Coronary artery (tissue), 2 donors: ENCODE results near the gene GAPDH.

Experiments used
- DNase-seq: peaks from one replicate; pipeline ENCODE4 v3.0.0-alpha.2; 2017; ENCODE audit warnings: low spot score
- H3K27ac ChIP-seq, 2 donors: fragments of 200-600 bp; sonication (generic); one replicate each; pipeline ENCODE4 v1.5.1; 2016 to 2019
- H3K4me3 ChIP-seq: fragments of 200-600 bp; sonication (generic); 2 replicates; pipeline ENCODE4 v1.5.1; 2016; ENCODE audit warnings: mild to moderate bottlenecking, moderate library complexity
- TF ChIP-seq, protein P1 (sequence below): fragments of 200-600 bp; sonication (generic); IDR thresholded peaks from one replicate; pipeline ENCODE4 v1.5.1; 2019; ENCODE audit warnings: antibody characterized with exemption

The GAPDH gene

DNA sequence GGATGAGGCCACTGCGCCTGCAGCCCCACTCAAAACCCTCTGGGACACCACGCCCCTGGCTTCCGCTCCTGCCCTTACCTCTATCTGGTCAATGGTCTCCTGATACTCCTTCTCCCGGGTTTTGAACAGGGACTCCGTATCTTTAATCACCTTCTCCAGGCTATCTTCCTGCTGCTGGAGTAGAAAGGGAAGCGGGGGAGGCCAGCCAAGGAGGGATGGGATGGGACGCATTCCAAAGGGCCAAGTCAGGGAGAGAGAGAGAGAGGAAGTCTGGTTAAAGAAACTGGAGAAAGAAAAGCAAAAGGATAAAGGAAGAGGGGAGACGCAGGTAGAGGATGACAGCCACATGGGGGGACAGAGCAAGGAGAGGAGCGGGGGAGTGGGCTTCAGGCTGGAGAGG is 13.7 kb downstream of the GAPDH start:
- H3K4me3 ChIP-seq, result no peak overlapping the region
- TF ChIP-seq, protein P1, sequence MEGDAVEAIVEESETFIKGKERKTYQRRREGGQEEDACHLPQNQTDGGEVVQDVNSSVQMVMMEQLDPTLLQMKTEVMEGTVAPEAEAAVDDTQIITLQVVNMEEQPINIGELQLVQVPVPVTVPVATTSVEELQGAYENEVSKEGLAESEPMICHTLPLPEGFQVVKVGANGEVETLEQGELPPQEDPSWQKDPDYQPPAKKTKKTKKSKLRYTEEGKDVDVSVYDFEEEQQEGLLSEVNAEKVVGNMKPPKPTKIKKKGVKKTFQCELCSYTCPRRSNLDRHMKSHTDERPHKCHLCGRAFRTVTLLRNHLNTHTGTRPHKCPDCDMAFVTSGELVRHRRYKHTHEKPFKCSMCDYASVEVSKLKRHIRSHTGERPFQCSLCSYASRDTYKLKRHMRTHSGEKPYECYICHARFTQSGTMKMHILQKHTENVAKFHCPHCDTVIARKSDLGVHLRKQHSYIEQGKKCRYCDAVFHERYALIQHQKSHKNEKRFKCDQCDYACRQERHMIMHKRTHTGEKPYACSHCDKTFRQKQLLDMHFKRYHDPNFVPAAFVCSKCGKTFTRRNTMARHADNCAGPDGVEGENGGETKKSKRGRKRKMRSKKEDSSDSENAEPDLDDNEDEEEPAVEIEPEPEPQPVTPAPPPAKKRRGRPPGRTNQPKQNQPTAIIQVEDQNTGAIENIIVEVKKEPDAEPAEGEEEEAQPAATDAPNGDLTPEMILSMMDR, result no peak
- DNase-seq, result peak; percentile 69
- H3K27ac ChIP-seq, result peak overlapping the region; percentile 43 to 82

DNA sequence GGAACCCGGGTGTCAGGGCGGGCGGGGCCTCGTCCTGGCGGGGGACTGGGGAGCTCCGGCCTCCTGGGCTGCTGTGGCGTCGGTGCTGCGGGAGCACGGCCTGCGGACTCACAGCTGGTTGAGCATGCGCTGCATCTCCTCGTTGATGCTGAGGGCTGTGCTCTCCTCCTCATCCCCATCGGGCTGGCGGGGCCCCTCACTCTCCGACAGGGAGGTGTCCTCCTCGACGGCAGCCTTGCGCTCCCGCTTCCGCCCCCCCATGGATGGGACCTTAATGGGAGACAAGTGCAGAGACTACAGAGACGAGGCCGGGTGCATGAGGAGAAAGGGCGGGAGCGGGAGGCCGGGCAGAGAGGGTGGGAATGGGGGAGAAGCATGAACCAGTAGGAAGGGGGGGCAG is 14.2 kb downstream of the GAPDH start:
- TF ChIP-seq, protein P1, result no peak
- peak; percentile 76 for DNase-seq
- peak overlapping the region; percentile 43 to 82 for H3K27ac ChIP-seq
- H3K4me3 ChIP-seq, result no peak overlapping the region

DNA sequence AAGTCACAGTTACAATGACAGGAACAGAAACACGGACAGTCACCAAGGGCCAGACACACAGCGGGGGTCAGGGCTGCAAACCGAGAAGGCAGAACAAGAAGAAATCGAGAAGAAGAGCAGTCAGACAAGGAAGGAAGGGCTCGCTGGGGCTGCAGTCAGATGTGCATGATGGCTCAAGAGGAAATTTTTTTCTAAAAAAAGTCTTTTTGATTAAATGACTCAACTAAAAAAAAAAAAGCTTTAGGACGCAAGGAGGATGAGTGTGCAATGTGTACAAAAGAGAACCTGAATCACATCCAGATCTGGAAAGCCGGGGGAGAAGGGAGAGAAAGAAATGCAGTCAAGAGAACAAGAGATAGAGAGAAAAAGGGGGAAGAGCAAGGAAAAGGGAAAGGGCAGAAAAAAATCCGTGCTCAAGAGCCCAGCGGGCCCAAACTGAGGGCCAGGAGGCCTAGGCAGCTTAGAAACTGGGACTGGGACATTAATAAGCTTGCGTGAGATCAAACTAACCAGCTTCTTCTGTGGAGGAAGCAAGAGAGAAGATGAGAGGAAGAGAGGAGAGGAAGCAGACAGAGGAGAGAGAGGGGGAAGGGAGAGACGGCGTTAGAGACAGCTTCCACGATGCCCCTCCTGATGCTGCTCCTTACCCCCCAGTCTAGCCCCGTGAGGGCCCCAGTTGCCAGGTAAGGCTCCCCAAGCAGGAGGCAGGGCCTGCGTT is 14.8 kb downstream of the GAPDH start:
- no peak overlapping the region for H3K4me3 ChIP-seq
- no peak for DNase-seq
- peak overlapping the region; percentile 43 to 97 for H3K27ac ChIP-seq

DNA sequence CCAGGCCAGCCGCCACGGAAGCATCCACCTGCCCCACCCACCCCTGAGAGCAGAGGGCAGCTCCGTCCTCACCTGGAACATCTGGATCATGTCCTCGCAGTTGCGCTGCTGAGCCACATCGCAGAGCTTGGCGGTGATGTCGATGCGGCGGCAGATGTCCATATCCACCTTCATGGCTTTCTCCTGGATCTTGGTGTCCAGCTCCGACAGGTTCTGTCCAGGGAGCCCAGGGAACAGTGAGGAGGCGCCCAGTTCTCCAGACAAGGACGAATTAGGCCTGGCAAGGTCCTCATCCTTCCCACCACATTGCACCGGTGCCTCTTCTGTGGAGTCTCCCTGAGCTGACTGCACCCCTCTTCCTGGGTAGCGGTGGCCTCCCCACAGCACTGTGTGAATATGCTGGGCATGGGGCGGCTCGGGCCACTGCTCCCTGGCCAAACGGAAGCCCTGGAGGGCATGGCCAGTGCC is 15.4 kb downstream of the GAPDH start:
- TF ChIP-seq, protein P1, result no peak
- H3K4me3 ChIP-seq, result no peak overlapping the region
- H3K27ac ChIP-seq, result peak overlapping the region; percentile 43 to 97
- peak; percentile 73 for DNase-seq

More for the DNA sequence above, 14.8 kb downstream of the GAPDH start:
- TF ChIP-seq, protein P1, result no peak

DNA sequence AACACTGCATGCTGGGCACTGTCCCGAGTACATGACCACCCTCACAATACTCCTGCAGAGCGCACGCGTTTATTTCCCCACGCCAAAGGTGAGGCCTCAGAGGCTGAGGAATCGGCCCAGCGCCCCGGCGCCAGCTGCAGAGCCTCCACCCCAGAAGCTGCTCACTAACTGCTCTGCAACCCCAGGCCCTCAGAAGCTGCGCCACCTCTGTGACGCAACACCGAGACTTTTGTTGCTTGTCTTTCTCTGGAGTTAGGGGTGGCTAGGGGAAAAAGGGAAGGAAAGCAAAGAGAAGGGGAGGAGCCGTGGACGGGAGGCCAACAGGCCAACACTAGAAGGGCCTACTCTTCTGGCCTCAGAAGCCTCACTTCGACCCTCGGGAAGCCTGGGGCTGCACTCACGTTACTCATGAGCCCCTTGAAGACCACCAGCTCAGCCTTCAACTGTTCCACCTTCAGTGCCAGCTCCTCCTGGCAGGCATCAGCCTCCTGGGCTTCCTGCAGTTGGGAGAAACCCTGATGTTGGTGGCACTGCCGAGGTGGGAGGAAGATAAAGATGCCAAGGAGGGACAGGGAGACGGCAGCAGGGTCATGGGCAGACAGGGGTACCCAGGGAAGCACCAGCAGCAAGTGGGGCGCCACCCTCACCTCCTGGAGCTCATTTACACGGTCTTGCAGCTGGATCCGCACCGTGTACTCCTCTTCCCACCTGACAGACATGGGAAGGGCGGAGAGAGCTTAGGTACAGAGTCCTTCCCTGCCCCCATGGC is 16.2 kb downstream of the GAPDH start:
- TF ChIP-seq, protein P1, result no peak
- H3K4me3 ChIP-seq, result peak overlapping the region; percentile 96
- peak overlapping the region; percentile 91 to 97 for H3K27ac ChIP-seq
- peak; percentile 72 for DNase-seq

DNA sequence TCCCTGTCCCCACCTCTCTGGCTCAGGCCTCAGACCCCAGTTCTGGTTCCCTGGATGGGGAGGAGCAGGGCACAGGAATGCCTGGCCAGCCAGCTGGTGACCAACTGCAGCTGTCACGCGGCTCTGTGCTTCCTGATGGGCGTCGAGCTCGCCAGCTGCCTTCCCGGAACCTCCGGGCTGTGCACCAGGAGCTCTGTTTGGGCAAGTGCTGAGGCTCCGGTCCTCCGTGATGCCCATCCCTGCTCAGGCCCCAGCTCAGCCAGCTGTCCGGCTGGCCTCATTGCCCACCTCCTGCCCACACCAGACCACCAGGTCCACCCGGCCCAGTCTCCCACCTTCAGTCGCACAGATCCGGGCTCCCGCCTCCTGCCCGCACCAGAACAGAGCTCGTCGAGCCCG is 16.7 kb downstream of the GAPDH start:
- Histone ChIP-seq H3K4me3 (peak overlapping the region; percentile 96), H3K27ac (peak overlapping the region; percentile 91 to 97)
- peak; percentile 89 for DNase-seq
- TF ChIP-seq, protein P1, result no peak
